PFSK-1 (cell line): ENCODE data around the gene GSTO1.

Experiments used
- FOXP2 ChIP-seq: optimal IDR thresholded peaks from 2 replicates; pipeline ENCODE3; 2011; ENCODE audit warnings: borderline replicate concordance, control low read depth, inconsistent platforms; ENCODE audit not compliant: insufficient read depth; ENCODE audit errors: extremely low read length, extremely low read depth
- POLR2AphosphoS5 ChIP-seq: IDR thresholded peaks from 2 replicates; pipeline ENCODE4 v1.6.1; 2012; ENCODE audit warnings: low read depth, mild to moderate bottlenecking, control low read depth, low read length, moderate library complexity
- SIN3A ChIP-seq: IDR thresholded peaks from 2 replicates; pipeline ENCODE4 v1.6.1; 2012; ENCODE audit warnings: mild to moderate bottlenecking, low read length, moderate library complexity, borderline replicate concordance; ENCODE audit not compliant: insufficient read depth
- TAF1 ChIP-seq: IDR thresholded peaks from 2 replicates; pipeline ENCODE4 v1.6.1; 2012; ENCODE audit warnings: low read length, control low read depth, borderline replicate concordance; ENCODE audit not compliant: insufficient read depth
- TF ChIP-seq, protein P1 (sequence below), 2 experiments: IDR thresholded peaks; 2 replicates each; pipeline versions ENCODE4 v1.6.1 to v1.8.0; 2011 to 2012; ENCODE audit warnings: low read depth in 2 of 2, low read length in 2 of 2, control low read depth in 1 of 2, inconsistent platforms in 1 of 2, mild to moderate bottlenecking in 1 of 2, moderate library complexity in 1 of 2; ENCODE audit not compliant: insufficient read depth in 1 of 2

GRCh38 chr10:104306897-104307296 is 52.2 kb downstream of the GSTO1 start:
- TF ChIP-seq SIN3A, result no peak
- TF ChIP-seq, protein P1, sequence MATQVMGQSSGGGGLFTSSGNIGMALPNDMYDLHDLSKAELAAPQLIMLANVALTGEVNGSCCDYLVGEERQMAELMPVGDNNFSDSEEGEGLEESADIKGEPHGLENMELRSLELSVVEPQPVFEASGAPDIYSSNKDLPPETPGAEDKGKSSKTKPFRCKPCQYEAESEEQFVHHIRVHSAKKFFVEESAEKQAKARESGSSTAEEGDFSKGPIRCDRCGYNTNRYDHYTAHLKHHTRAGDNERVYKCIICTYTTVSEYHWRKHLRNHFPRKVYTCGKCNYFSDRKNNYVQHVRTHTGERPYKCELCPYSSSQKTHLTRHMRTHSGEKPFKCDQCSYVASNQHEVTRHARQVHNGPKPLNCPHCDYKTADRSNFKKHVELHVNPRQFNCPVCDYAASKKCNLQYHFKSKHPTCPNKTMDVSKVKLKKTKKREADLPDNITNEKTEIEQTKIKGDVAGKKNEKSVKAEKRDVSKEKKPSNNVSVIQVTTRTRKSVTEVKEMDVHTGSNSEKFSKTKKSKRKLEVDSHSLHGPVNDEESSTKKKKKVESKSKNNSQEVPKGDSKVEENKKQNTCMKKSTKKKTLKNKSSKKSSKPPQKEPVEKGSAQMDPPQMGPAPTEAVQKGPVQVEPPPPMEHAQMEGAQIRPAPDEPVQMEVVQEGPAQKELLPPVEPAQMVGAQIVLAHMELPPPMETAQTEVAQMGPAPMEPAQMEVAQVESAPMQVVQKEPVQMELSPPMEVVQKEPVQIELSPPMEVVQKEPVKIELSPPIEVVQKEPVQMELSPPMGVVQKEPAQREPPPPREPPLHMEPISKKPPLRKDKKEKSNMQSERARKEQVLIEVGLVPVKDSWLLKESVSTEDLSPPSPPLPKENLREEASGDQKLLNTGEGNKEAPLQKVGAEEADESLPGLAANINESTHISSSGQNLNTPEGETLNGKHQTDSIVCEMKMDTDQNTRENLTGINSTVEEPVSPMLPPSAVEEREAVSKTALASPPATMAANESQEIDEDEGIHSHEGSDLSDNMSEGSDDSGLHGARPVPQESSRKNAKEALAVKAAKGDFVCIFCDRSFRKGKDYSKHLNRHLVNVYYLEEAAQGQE (IDR thresholded peaks at IDR 0.05; ENCODE audit: insufficient read depth in 1 of 2, low read depth in 2 of 2, low read length in 2 of 2), result no peak
- TF ChIP-seq TAF1, result no peak
- no peak for TF ChIP-seq POLR2AphosphoS5
- no peak for TF ChIP-seq FOXP2
